Testis (tissue), 3 donors: ENCODE data around the gene RHOB. TPM values are rescaled to one million over a fixed set of nuclear protein-coding genes. Genes with fewer than 3 reads are reported as not detected.
A peak's percentile ranks its signal among the peaks of the same experiment; 100 is the strongest.

Source experiments
- DNase-seq: peaks from one replicate; pipeline ENCODE4 v3.0.0-alpha.2; 2019
- H3K27ac ChIP-seq, 2 donors: fragments of 200-600 bp; sonication (generic); one replicate each; pipeline ENCODE4 v1.5.1; 2019
- H3K27me3 ChIP-seq: fragments of 200-600 bp; sonication (generic); one replicate; pipeline ENCODE4 v1.5.1; 2019
- H3K36me3 ChIP-seq: fragments of 200-600 bp; sonication (generic); one replicate; pipeline ENCODE4 v1.5.1; 2017; ENCODE audit warnings: low read depth; ENCODE audit errors: missing control alignments
- H3K4me1 ChIP-seq: fragments of 200-600 bp; sonication (generic); one replicate; pipeline ENCODE4 v1.5.1; 2019
- H3K4me3 ChIP-seq, 2 donors: fragments of 200-600 bp; sonication (generic); one replicate each; pipeline ENCODE4 v1.5.1; 2017 to 2019
- H3K9me3 ChIP-seq: fragments of 200-600 bp; sonication (generic); one replicate; pipeline ENCODE4 v1.5.1; 2017
- POLR2A ChIP-seq: fragments of 450-650 bp; IDR thresholded peaks from one replicate; pipeline ENCODE4 v1.6.1; 2017; ENCODE audit warnings: antibody characterized with exemption, mild to moderate bottlenecking, moderate library complexity
- WGBS, 2 donors: methylation state at CpG; one replicate each; pipeline ENCODE4 v1.1.5; 2018; 5-methylcytosine and 5-hydroxymethylcytosine counted together
- intact Hi-C: fragments of 100-400 bp; cut with DNase I; formaldehyde crosslinking; loops from one replicate; pipeline ENCODE4 v1.15.1; 2023; ENCODE audit warnings: low total_unique reads
- polyA plus RNA-seq: library from polyadenylated mRNA; stranded (reverse); fragments of 350-450 nt; fragmentation: Illumina TruSeq; extraction: RNeasy Lipid Tissue Mini Kit (QIAGEN cat#74804); gene quantifications from one replicate; pipeline ENCODE4 v1.2.3, GENCODE V29; 2014; ENCODE audit warnings: low read depth, low replicate concordance; ENCODE audit not compliant: insufficient read depth
- total RNA-seq, 2 donors: library from RNA; depleted of rRNA; stranded (reverse); fragments of >200 nt; gene quantifications; one replicate each; pipeline ENCODE4 v1.2.3, GENCODE V29; 2016
- TF ChIP-seq, protein P1 (sequence below), 3 experiments: fragments of 450-650 bp in 2 of 3; fragments of 200-600 bp in 1 of 3; sonication (generic) in 1 of 3; IDR thresholded peaks; one replicate each; pipeline ENCODE4 v1.5.1; 2016 to 2019; ENCODE audit warnings: antibody characterized with exemption in 3 of 3, mild to moderate bottlenecking in 2 of 3, moderate library complexity in 1 of 3

The RHOB gene
- total and polyA plus RNA-seq, 3 donors from 2014 or later, result 86.3 to 244 (median 186) TPM

DNA sequence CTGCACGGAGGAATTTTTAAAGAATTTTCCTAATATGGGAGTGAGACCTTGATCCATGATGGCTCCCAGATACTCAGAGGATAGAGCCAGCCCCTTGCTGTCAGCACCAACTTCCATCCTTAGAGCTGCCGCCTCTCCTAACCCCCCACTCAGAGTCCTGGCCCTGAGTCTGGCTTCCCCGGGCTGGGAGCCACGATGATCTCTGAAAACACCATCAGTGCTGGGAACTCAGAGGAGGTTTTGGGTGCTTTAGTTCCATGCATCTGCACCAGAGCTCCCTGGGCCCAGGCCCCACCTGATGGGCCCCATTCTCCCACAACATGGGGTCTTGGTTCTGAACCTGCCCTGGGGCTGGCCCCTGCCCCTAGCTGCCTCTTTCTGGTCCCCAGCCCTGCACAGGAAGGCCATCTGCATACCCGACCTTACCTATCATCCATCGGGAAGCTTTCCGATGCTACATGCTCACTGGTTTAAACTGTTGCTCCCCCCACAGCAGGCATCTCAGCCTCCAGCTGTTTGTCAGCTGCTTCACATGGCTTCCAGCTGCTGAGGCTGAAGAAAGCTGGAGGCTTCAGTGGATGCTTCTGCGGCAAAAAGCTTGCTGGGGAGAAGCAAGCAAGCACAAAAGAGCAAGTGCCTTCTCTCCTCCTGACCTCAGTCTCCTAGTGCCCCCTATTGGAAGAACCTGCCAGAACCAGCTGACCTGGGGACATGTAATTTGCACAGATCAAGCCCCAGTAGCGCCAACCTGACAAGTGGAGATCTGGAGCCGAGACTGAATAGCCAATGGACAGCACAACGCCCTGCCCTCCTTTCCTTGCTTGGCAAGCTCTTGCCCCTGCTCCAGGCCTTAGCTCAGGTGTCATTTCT lies 24.2 kb upstream of the RHOB start:
- Histone ChIP-seq H3K4me1 (peaks cover 16% of the 10 kb centered on the region), H3K36me3 (no peaks in the 10 kb centered on the region), H3K27ac (peak overlapping the region in 1 of 2 donors; percentile 39), H3K9me3 (no peaks in the 10 kb centered on the region), H3K27me3 (no peaks in the 10 kb centered on the region), H3K4me3 (no peak overlapping the region)
- 55 to 57% methylated on average over 9 to 11 of the region's 11 CpGs for WGBS, 2 donors
- intact Hi-C loops, result no loop called here
- TF ChIP-seq, protein P1, sequence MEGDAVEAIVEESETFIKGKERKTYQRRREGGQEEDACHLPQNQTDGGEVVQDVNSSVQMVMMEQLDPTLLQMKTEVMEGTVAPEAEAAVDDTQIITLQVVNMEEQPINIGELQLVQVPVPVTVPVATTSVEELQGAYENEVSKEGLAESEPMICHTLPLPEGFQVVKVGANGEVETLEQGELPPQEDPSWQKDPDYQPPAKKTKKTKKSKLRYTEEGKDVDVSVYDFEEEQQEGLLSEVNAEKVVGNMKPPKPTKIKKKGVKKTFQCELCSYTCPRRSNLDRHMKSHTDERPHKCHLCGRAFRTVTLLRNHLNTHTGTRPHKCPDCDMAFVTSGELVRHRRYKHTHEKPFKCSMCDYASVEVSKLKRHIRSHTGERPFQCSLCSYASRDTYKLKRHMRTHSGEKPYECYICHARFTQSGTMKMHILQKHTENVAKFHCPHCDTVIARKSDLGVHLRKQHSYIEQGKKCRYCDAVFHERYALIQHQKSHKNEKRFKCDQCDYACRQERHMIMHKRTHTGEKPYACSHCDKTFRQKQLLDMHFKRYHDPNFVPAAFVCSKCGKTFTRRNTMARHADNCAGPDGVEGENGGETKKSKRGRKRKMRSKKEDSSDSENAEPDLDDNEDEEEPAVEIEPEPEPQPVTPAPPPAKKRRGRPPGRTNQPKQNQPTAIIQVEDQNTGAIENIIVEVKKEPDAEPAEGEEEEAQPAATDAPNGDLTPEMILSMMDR (IDR thresholded peaks at IDR 0.05), result no peak
- TF ChIP-seq POLR2A, result no peak
- peak; percentile 34 for DNase-seq

DNA sequence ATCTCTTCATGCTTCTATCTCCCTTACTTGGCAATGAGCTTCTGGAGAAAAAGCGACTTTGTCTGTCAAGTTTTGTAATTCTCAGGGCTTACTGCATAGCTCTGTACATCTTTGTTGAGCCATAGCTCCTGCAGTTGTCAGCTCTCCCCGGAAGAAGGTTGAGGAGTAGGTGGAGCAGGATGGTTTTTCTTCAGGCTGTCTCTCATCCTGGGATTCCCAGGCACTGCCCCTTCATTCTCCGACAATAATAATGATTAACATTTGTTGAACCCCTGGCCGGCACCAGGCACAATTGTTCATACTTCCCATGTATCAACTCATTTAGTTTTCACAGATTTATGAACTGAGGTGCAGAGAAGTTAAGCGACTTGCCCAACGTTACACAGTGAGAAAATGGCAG lies 23.5 kb upstream of the RHOB start:
- intact Hi-C loops, result no loop called here
- Histone ChIP-seq H3K9me3 (no peaks in the 10 kb centered on the region), H3K27ac (no peak overlapping the region), H3K36me3 (no peaks in the 10 kb centered on the region), H3K4me3 (no peak overlapping the region), H3K4me1 (peaks cover 16% of the 10 kb centered on the region), H3K27me3 (no peaks in the 10 kb centered on the region)
- no peak for DNase-seq
- TF ChIP-seq POLR2A, result no peak
- TF ChIP-seq, protein P1 (IDR thresholded peaks at IDR 0.05), result no peak
- WGBS, 2 donors, result 76 to 90% methylated on average over 6 of the region's 6 CpGs

DNA sequence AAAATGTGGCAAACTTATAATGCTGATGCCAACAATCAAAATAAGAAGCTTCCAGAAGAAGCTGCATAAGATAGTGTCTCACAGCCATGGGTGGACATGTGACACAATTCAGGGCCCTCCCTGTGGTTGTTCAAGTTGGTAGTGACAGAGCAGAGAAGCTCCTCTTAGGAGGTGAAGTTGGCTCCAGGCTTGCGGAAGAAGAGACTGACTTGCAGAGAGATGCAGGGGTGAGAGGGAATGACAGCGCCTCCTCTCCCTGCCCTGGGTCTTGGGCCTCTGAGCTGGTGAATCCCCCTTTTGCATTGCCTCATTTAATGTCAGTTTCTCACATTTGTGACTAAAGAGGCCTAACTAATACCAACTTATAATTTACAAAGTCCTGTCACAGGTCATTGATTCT lies 23.0 kb upstream of the RHOB start:
- WGBS, 2 donors, result 81 to 100% methylated on average over 2 of the region's 2 CpGs
- H3K4me3 ChIP-seq, result no peak overlapping the region
- DNase-seq, result no peak
- no peaks in the 10 kb centered on the region for H3K36me3 ChIP-seq
- H3K4me1 ChIP-seq, result peaks cover 16% of the 10 kb centered on the region
- intact Hi-C loops, result no loop called here
- peak overlapping the region; percentile 0 to 50 for H3K27ac ChIP-seq
- no peaks in the 10 kb centered on the region for H3K27me3 ChIP-seq
- H3K9me3 ChIP-seq, result no peaks in the 10 kb centered on the region
- TF ChIP-seq, protein P1 (IDR thresholded peaks at IDR 0.05), result no peak
- no peak for TF ChIP-seq POLR2A

DNA sequence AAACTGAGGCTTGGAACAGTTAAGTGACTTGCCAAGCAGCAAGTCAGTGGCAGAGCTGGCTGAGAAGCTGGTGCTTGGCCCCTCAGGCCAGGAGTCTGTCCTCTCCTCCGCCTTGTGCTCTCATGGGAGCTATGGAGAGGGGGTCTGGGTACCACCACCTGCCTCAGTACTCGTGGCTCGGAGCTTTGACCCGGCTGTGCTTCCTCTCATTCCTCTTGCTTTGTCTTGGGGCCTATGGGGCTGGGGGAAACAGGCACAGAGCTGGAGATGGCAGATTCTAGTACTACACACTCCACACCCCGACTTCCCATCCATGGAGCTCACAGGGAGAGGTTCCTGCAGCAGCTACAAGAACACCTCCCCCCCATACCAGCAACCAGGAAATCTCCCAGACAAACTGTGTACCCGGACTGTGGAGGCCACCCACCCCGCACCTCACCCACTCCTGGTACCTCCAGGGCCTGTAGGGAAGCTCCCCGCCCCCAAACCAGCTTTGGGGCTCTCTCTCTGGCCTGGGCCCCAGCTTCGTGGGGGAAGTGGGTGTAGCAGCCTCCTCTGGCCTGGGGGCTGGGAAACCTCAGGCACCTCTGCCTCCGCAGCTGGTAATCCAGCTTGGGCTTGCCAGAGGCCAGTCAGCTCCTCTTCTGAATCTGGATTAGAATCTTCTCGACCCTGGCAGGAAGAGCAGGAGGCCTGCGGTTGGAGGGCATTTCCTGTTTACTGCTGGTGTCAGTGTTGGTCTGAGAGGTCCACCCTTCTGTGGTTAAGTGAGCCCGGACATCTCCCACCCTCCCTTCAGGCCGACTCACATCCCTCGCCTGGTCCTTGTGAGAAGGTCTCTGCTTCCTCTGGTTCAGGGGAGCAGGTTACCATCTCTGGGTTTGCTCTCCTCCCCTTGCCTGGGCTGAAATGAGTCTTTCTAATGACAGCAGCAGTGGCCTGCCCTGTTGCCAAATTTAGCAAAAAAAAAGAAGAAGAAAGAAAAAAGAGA lies 22.3 kb upstream of the RHOB start:
- no peak for TF ChIP-seq POLR2A
- TF ChIP-seq, protein P1 (IDR thresholded peaks at IDR 0.05), result no peak
- peaks cover 16% of the 10 kb centered on the region for H3K4me1 ChIP-seq
- intact Hi-C loops, result no loop called here

More for the DNA sequence above, 22.3 kb upstream of the RHOB start:
- Histone ChIP-seq H3K4me3 (no peak overlapping the region), H3K27ac (peak overlapping the region; percentile 0 to 50), H3K27me3 (no peaks in the 10 kb centered on the region), H3K9me3 (no peaks in the 10 kb centered on the region), H3K36me3 (no peaks in the 10 kb centered on the region)
- 81 to 85% methylated on average over 7 to 15 of the region's 15 CpGs for WGBS, 2 donors
- DNase-seq, result peak; percentile 43
